ENCODE results near the gene KRT16.
"Not testable (repeated sequence)": the region's sequence is repeated elsewhere in the genome, so short reads cannot be mapped to it uniquely, and the experiment has no call there.

KRT16 gene

GRCh38 chr17:41642252-41643156 lies 29.9 kb upstream of the KRT16 start:
- Histone ChIP-seq H3K4me3 (ENCODE audit: extremely low read depth, insufficient read depth, low read length, poor library complexity, severe bottlenecking) (no peak overlapping the region), H3K4me1 (ENCODE audit: control insufficient read depth, insufficient read depth, low read length, poor library complexity, severe bottlenecking) (no peaks in the 10 kb centered on the region), H3K36me3 (ENCODE audit: control insufficient read depth, insufficient read depth, low read length) (no peaks in the 10 kb centered on the region), H3K9me3 (ENCODE audit: control insufficient read depth, low read length) (no peaks in the 10 kb centered on the region), H3K27ac (ENCODE audit: low read depth, low read length, severe bottlenecking) (no peak overlapping the region)
- 92 to 94% methylated on average over 12 of the region's 13 CpGs for WGBS, 2 experiments (ENCODE audit: insufficient coverage in 2 of 2)

DNA sequence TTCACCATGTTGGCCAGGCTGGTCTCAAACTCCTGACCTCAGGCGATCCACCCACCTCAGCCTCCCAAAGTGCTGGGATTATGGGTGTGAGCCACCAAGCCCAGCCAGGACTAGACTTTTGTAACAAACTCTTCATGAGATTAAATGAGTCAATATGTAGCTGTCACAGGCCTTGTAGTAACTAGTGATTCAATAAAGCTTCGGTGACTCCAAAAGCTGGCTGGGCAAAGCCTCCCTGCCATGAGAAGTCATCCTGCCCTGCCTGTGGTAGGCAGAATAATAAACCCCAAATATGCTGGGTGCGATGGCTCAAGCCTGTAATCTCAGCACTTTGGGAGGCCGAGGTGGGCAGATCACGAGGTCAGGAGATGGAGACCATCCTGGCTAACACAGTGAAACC lies 28.0 kb upstream of the KRT16 start:
- not testable (repeated sequence) for H3K36me3 ChIP-seq (ENCODE audit: control insufficient read depth, insufficient read depth, low read length); H3K27ac ChIP-seq (ENCODE audit: low read depth, low read length, severe bottlenecking); H3K9me3 ChIP-seq (ENCODE audit: control insufficient read depth, low read length); H3K4me3 ChIP-seq (ENCODE audit: extremely low read depth, insufficient read depth, low read length, poor library complexity, severe bottlenecking); H3K4me1 ChIP-seq (ENCODE audit: control insufficient read depth, insufficient read depth, low read length, poor library complexity, severe bottlenecking)
- 94 to 96% methylated on average over 4 of the region's 5 CpGs for WGBS, 2 experiments (ENCODE audit: insufficient coverage in 2 of 2)

GRCh38 chr17:41639492-41640473 lies 27.2 kb upstream of the KRT16 start:
- 89 to 92% methylated on average over 3 to 7 of the region's 7 CpGs for WGBS, 2 experiments (ENCODE audit: insufficient coverage in 2 of 2)
- no peak overlapping the region for H3K27ac ChIP-seq (ENCODE audit: low read depth, low read length, severe bottlenecking)

DNA sequence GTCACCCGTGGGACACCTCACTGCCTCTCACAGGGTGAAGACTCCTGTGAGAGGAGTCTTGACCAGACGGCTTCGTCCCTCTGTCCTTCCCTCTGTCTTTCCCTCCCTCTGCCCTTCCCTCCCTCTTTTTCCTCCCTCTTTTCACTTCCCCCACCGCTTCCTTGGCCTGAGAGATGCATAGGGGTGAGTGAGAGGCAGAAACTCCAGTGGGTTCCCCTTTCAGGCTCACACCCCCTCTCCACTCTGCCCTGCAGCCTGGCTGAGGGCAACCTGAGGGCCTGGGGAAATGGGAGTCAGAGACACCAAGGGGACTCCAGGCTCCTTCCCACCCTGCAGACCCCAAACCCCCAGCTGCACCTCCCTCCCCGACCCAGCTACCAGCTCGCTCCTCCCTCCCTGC lies 26.4 kb upstream of the KRT16 start:
- Histone ChIP-seq H3K27ac (ENCODE audit: low read depth, low read length, severe bottlenecking) (no peak overlapping the region), H3K4me1 (ENCODE audit: control insufficient read depth, insufficient read depth, low read length, poor library complexity, severe bottlenecking) (peaks cover 10% of the 10 kb centered on the region), H3K36me3 (ENCODE audit: control insufficient read depth, insufficient read depth, low read length) (no peaks in the 10 kb centered on the region), H3K4me3 (ENCODE audit: extremely low read depth, insufficient read depth, low read length, poor library complexity, severe bottlenecking) (no peak overlapping the region), H3K9me3 (ENCODE audit: control insufficient read depth, low read length) (no peaks in the 10 kb centered on the region)
- WGBS, 2 experiments (ENCODE audit: insufficient coverage in 2 of 2), result 74 to 77% methylated on average over 5 of the region's 6 CpGs

More at GRCh38 chr17:41639492-41640473, 27.2 kb upstream of the KRT16 start:
- Histone ChIP-seq H3K4me3 (ENCODE audit: extremely low read depth, insufficient read depth, low read length, poor library complexity, severe bottlenecking) (no peak overlapping the region), H3K9me3 (ENCODE audit: control insufficient read depth, low read length) (no peaks in the 10 kb centered on the region), H3K4me1 (ENCODE audit: control insufficient read depth, insufficient read depth, low read length, poor library complexity, severe bottlenecking) (peaks cover 6% of the 10 kb centered on the region), H3K36me3 (ENCODE audit: control insufficient read depth, insufficient read depth, low read length) (no peaks in the 10 kb centered on the region)

DNA sequence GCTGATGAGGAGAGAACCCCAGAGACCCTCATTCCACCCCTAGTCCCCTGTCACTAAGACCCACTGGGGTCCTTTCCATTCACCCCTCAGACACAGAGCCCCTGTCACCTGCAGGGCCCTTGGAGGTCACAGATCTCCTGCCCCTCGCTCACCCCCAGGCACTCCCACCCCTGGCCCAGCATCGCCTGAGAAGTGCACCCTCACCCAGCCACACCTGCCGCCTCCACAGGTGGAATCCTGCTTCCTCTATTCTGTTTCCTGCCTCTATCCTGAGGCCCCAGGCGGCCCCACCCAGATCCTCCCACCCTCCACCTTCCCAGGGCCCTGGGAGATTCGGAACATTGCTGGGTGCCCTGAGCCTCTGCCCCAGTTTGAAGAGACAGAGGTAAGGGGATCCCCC lies 25.6 kb upstream of the KRT16 start:
- peaks cover 10% of the 10 kb centered on the region for H3K4me1 ChIP-seq (ENCODE audit: control insufficient read depth, insufficient read depth, low read length, poor library complexity, severe bottlenecking)
- no peaks in the 10 kb centered on the region for H3K36me3 ChIP-seq (ENCODE audit: control insufficient read depth, insufficient read depth, low read length)

GRCh38 chr17:41636652-41637051 lies 24.1 kb upstream of the KRT16 start:
- no peaks in the 10 kb centered on the region for H3K36me3 ChIP-seq (ENCODE audit: control insufficient read depth, insufficient read depth, low read length)
- peaks cover 10% of the 10 kb centered on the region for H3K4me1 ChIP-seq (ENCODE audit: control insufficient read depth, insufficient read depth, low read length, poor library complexity, severe bottlenecking)
- H3K4me3 ChIP-seq (ENCODE audit: extremely low read depth, insufficient read depth, low read length, poor library complexity, severe bottlenecking), result no peak overlapping the region
- H3K9me3 ChIP-seq (ENCODE audit: control insufficient read depth, low read length), result no peaks in the 10 kb centered on the region
- WGBS, 2 experiments (ENCODE audit: insufficient coverage in 2 of 2), result 87 to 91% methylated on average over 8 to 9 of the region's 9 CpGs
- H3K27ac ChIP-seq (ENCODE audit: low read depth, low read length, severe bottlenecking), result no peak overlapping the region

More for the DNA sequence above, 25.6 kb upstream of the KRT16 start:
- H3K27ac ChIP-seq (ENCODE audit: low read depth, low read length, severe bottlenecking), result no peak overlapping the region
- WGBS, 2 experiments (ENCODE audit: insufficient coverage in 2 of 2), result 80 to 94% methylated on average over 1 to 3 of the region's 5 CpGs
- no peak overlapping the region for H3K4me3 ChIP-seq (ENCODE audit: extremely low read depth, insufficient read depth, low read length, poor library complexity, severe bottlenecking)
- H3K9me3 ChIP-seq (ENCODE audit: control insufficient read depth, low read length), result no peaks in the 10 kb centered on the region

GRCh38 chr17:41635121-41636097 lies 22.8 kb upstream of the KRT16 start:
- Histone ChIP-seq H3K36me3 (ENCODE audit: control insufficient read depth, insufficient read depth, low read length) (no peaks in the 10 kb centered on the region), H3K4me1 (ENCODE audit: control insufficient read depth, insufficient read depth, low read length, poor library complexity, severe bottlenecking) (peaks cover 10% of the 10 kb centered on the region), H3K9me3 (ENCODE audit: control insufficient read depth, low read length) (no peaks in the 10 kb centered on the region), H3K4me3 (ENCODE audit: extremely low read depth, insufficient read depth, low read length, poor library complexity, severe bottlenecking) (no peak overlapping the region), H3K27ac (ENCODE audit: low read depth, low read length, severe bottlenecking) (peak overlapping the region; percentile 45)
- WGBS, 2 experiments (ENCODE audit: insufficient coverage in 2 of 2), result 77 to 82% methylated on average over 26 of the region's 28 CpGs

- Histone ChIP-seq H3K4me3 (ENCODE audit: extremely low read depth, insufficient read depth, low read length, poor library complexity, severe bottlenecking) (no peak overlapping the region), H3K36me3 (ENCODE audit: control insufficient read depth, insufficient read depth, low read length) (no peaks in the 10 kb centered on the region), H3K9me3 (ENCODE audit: control insufficient read depth, low read length) (no peaks in the 10 kb centered on the region), H3K27ac (ENCODE audit: low read depth, low read length, severe bottlenecking) (peak overlapping the region; percentile 45), H3K4me1 (ENCODE audit: control insufficient read depth, insufficient read depth, low read length, poor library complexity, severe bottlenecking) (peaks cover 14% of the 10 kb centered on the region)
- 86% methylated on average over 6 to 7 of the region's 7 CpGs for WGBS, 2 experiments (ENCODE audit: insufficient coverage in 2 of 2)
These were observed 22.1 kb upstream of the KRT16 start for GRCh38 chr17:41634639-41635038.

DNA sequence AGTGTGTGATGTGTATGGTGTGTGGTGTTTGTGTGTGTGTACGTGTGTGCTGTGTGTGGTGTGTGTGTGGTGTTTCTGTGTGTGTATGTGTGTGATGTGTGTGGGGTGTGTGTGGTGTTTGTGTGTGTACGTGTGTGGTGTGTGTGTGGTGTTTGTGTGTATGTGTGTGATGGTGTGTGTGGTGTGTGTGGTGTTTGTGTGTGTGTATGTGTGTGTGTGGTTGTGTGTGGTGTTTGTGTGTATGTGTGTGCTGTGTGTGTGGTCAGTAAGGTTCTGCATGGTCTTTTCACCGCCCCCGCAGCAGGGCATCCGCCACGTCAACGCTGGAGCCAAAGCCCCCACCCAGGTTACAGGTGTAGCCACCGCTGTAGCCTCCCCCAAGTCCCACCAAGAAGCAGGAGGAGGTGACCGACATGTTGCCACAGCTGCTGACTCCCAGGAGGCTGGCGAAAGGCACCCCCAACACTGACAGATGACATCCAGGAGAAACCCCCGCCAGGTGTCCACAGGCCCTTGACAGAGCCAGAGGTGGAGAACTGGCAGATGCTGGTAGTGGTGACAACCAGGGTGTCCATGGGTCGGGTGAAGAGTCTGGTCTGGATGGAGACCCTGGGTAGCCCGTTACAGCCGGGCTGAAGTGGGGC lies 21.1 kb upstream of the KRT16 start:
- 90 to 92% methylated on average over 13 to 14 of the region's 14 CpGs for WGBS, 2 experiments (ENCODE audit: insufficient coverage in 2 of 2)
- H3K4me3 ChIP-seq (ENCODE audit: extremely low read depth, insufficient read depth, low read length, poor library complexity, severe bottlenecking), result no peak overlapping the region

More for the DNA sequence above, 21.1 kb upstream of the KRT16 start:
- Histone ChIP-seq H3K36me3 (ENCODE audit: control insufficient read depth, insufficient read depth, low read length) (no peaks in the 10 kb centered on the region), H3K9me3 (ENCODE audit: control insufficient read depth, low read length) (no peaks in the 10 kb centered on the region), H3K27ac (ENCODE audit: low read depth, low read length, severe bottlenecking) (no peak overlapping the region), H3K4me1 (ENCODE audit: control insufficient read depth, insufficient read depth, low read length, poor library complexity, severe bottlenecking) (peaks cover 19% of the 10 kb centered on the region)

All from mesodermal cell (in vitro differentiated cells).